HepG2 (cell line): ENCODE data around the gene SLC2A10. TPM values are rescaled to one million over a fixed set of nuclear protein-coding genes. Genes with fewer than 3 reads are reported as not detected.

Source experiments
- AGO1 ChIP-seq: fragments of 200-400 bp; formaldehyde crosslinking; IDR thresholded peaks from 2 replicates; pipeline ENCODE4 v1.6.1; 2017; ENCODE audit warnings: mild to moderate bottlenecking, low read depth, low read length, moderate library complexity; ENCODE audit not compliant: poor library complexity, severe bottlenecking
- BCLAF1 ChIP-seq: fragments of 450-650 bp; IDR thresholded peaks from 2 replicates; pipeline ENCODE4 v1.6.1; 2017; ENCODE audit warnings: mild to moderate bottlenecking
- BRD4 ChIP-seq: sonication (generic); formaldehyde crosslinking; IDR thresholded peaks from 2 replicates; pipeline ENCODE4 v1.4.0; 2020; ENCODE audit warnings: missing genetic modification reagents
- HOXD1 ChIP-seq: sonication (generic); formaldehyde crosslinking; IDR thresholded peaks from 2 replicates; pipeline ENCODE4 v1.5.0; 2020; ENCODE audit warnings: missing genetic modification reagents
- KDM6A ChIP-seq: IDR thresholded peaks from 2 replicates; pipeline ENCODE4 v1.6.1; 2016; ENCODE audit warnings: low read depth
- MXD4 ChIP-seq: IDR thresholded peaks from 2 replicates; pipeline ENCODE4 v1.6.1; 2016; ENCODE audit warnings: mild to moderate bottlenecking, missing biosample characterization, missing genetic modification reagents
- SIN3A ChIP-seq: IDR thresholded peaks from 2 replicates; pipeline ENCODE4 v1.6.1; 2011; ENCODE audit warnings: low read depth, mild to moderate bottlenecking, control low read depth, low read length, borderline replicate concordance
- ZBTB26 ChIP-seq: IDR thresholded peaks from 2 replicates; pipeline ENCODE4 v1.6.1; 2016; ENCODE audit warnings: missing compliant biosample characterization, missing genetic modification reagents, borderline replicate concordance
- ZBTB42 ChIP-seq: sonication (generic); formaldehyde crosslinking; IDR thresholded peaks from 2 replicates; pipeline ENCODE4 v1.5.0; 2020; ENCODE audit warnings: mild to moderate bottlenecking, missing genetic modification reagents
- ZNF12 ChIP-seq: sonication (generic); formaldehyde crosslinking; IDR thresholded peaks from 2 replicates; pipeline ENCODE4 v1.5.0; 2020; ENCODE audit warnings: missing genetic modification reagents
- ZNF160 ChIP-seq: sonication (generic); formaldehyde crosslinking; IDR thresholded peaks from 2 replicates; pipeline ENCODE4 v1.8.0; 2022; ENCODE audit warnings: mild to moderate bottlenecking, inconsistent platforms, missing genetic modification reagents
- ZNF225 ChIP-seq: sonication (generic); formaldehyde crosslinking; IDR thresholded peaks from 2 replicates; pipeline ENCODE4 v1.4.0; 2020; ENCODE audit warnings: mild to moderate bottlenecking, missing genetic modification reagents
- ZNF609 ChIP-seq: sonication (generic); formaldehyde crosslinking; IDR thresholded peaks from 2 replicates; pipeline ENCODE4 v1.4.0; 2020; ENCODE audit warnings: mild to moderate bottlenecking, missing genetic modification reagents, borderline replicate concordance
- ZSCAN20 ChIP-seq: sonication (generic); formaldehyde crosslinking; IDR thresholded peaks from 2 replicates; pipeline ENCODE4 v1.4.0; 2020; ENCODE audit warnings: missing genetic modification reagents, mild to moderate bottlenecking, borderline replicate concordance
- ZXDC ChIP-seq: sonication (generic); formaldehyde crosslinking; IDR thresholded peaks from 2 replicates; pipeline ENCODE4 v1.5.0; 2020; ENCODE audit warnings: mild to moderate bottlenecking, missing genetic modification reagents
- polyA plus RNA-seq, 8 experiments: library from polyadenylated mRNA; depleted of rRNA in 3 of 8; stranded (reverse) in 7 of 8; unstranded in 1 of 8; fragments of >200 nt; fragmentation: Illumina TruSeq in 4 of 8; extraction: Trizol in 4 of 8; gene quantifications; 2 replicates each; pipeline versions ENCODE4 v1.2.1 to v1.2.3, GENCODE V29; 2011 to 2016; ENCODE audit warnings: low read depth in 4 of 8, missing spikeins in 1 of 8, mixed read lengths in 1 of 8; ENCODE audit not compliant: insufficient read depth in 1 of 8
- total RNA-seq, 5 experiments: library from RNA; depleted of rRNA; stranded (reverse); fragments of >200 nt; fragmentation: Illumina TruSeq; extraction: Trizol; gene quantifications; 2 replicates each; pipeline ENCODE4 v1.2.3, GENCODE V29; 2016; ENCODE audit warnings: low read depth in 1 of 5

Gene SLC2A10
- total and polyA plus RNA-seq, 2 of the 13 experiments (the other 11 are each of a cell fraction or from before 2014, with no cell fraction given), result 16.0 to 18.4 TPM

GRCh38 chr20:46681032-46681854, 28.2 kb upstream of the SLC2A10 start (continued):
- TF ChIP-seq ZXDC (CRISPR knock-in tag) (no peak), HOXD1 (CRISPR knock-in tag) (no peak), ZSCAN20 (CRISPR knock-in tag) (no peak), ZNF12 (CRISPR knock-in tag) (0 out of 2 replicates have a peak, but pooled peaks have one; percentile 28), ZNF225 (CRISPR knock-in tag) (no peak), BCLAF1 (no peak), SIN3A (no peak), AGO1 (no peak), KDM6A (CRISPR knock-in tag) (no peak), ZNF609 (no peak), ZBTB26 (CRISPR knock-in tag) (no peak), BRD4 (CRISPR knock-in tag) (no peak), ZNF160 (CRISPR knock-in tag) (no peak), MXD4 (CRISPR knock-in tag) (peak; percentile 61; the same call in 1 of the 2 replicates), ZBTB42 (no peak)
